ENCODE measurements around the gene CCAR1.
"Not testable (repeated sequence)": the region's sequence is repeated elsewhere in the genome, so short reads cannot be mapped to it uniquely, and the experiment has no call there.

The CCAR1 gene

GRCh38 chr10:68720793-68721672 is at the start of gene CCAR1:
TSS of gene CCAR1 (plus strand) at chr10:68721239. CDS start at chr10:68722505, 1,266 bp downstream.
- TF ChIP-seq ZFX (IDR thresholded peaks at IDR 0.05; ENCODE audit: borderline replicate concordance) (no peak), CTCF (IDR thresholded peaks at IDR 0.05) (no peak)
- H3K27ac ChIP-seq, result peak within 1 kb of the TSS; percentile 97

GRCh38 chr10:68684413-68684812 is 36.6 kb upstream of the CCAR1 start:
- TF ChIP-seq ZFX (IDR thresholded peaks at IDR 0.05; ENCODE audit: borderline replicate concordance) (no peak), CTCF (IDR thresholded peaks at IDR 0.05) (no peak)
- H3K27ac ChIP-seq, result no peak overlapping the region

- no peak for TF ChIP-seq ZFX (IDR thresholded peaks at IDR 0.05; ENCODE audit: borderline replicate concordance)
- TF ChIP-seq CTCF (IDR thresholded peaks at IDR 0.05), result no peak
- H3K27ac ChIP-seq, result no peak overlapping the region
Observed at GRCh38 chr10:68696018-68696417, 25.0 kb upstream of the CCAR1 start.

- TF ChIP-seq CTCF (IDR thresholded peaks at IDR 0.05), result no peak
- no peak for TF ChIP-seq ZFX (IDR thresholded peaks at IDR 0.05; ENCODE audit: borderline replicate concordance)
- no peak overlapping the region for H3K27ac ChIP-seq
Observed at GRCh38 chr10:68697106-68697505, 23.9 kb upstream of the CCAR1 start.

- H3K27ac ChIP-seq, result no peak overlapping the region
- TF ChIP-seq CTCF (IDR thresholded peaks at IDR 0.05), result no peak
- TF ChIP-seq ZFX (IDR thresholded peaks at IDR 0.05; ENCODE audit: borderline replicate concordance), result no peak
Observed at GRCh38 chr10:68700197-68700596, 20.8 kb upstream of the CCAR1 start.

GRCh38 chr10:68705548-68705947 is 15.5 kb upstream of the CCAR1 start:
- no peak overlapping the region for H3K27ac ChIP-seq
- TF ChIP-seq ZFX (IDR thresholded peaks at IDR 0.05; ENCODE audit: borderline replicate concordance), result no peak
- TF ChIP-seq CTCF (IDR thresholded peaks at IDR 0.05), result no peak

- H3K27ac ChIP-seq, result not testable (repeated sequence)
Observed at GRCh38 chr10:68708987-68709386, 12.1 kb upstream of the CCAR1 start.

- not testable (repeated sequence) for H3K27ac ChIP-seq
Observed at GRCh38 chr10:68713065-68713464, 8.0 kb upstream of the CCAR1 start.

All from 22Rv1 (cell line).